ENCODE results near the gene FALEC.

The FALEC gene

GRCh38 chr1:150559656-150560010 lies 44.1 kb downstream of the FALEC start:
- Histone ChIP-seq H3K9me3 (ENCODE audit: control insufficient read depth in 2 of 2, low read length in 2 of 2) (no peaks in the 10 kb centered on the region), H3K36me3 (ENCODE audit: control insufficient read depth in 2 of 2, insufficient read depth in 2 of 2, low read length in 2 of 2) (peaks cover 10 to 13% of the 10 kb centered on the region in 2 donors), H3K9ac (ENCODE audit: low read length in 2 of 2) (peak overlapping the region; percentile 18 to 100), H3K27me3 (ENCODE audit: control insufficient read depth in 1 of 2, insufficient read depth in 2 of 2, low read length in 2 of 2) (no peaks in the 10 kb centered on the region), H3K4me3 (ENCODE audit: low read length in 2 of 2) (peak overlapping the region in 1 of 2 donors; percentile 80), H3K4me1 (ENCODE audit: control insufficient read depth, insufficient read depth, low read length) (peaks cover 62% of the 10 kb centered on the region), H3K27ac (ENCODE audit: low read length) (peak overlapping the region; percentile 100)

GRCh38 chr1:150560011-150560438 lies 44.5 kb downstream of the FALEC start:
- H3K9me3 ChIP-seq (ENCODE audit: control insufficient read depth in 2 of 2, low read length in 2 of 2): no peaks in the 10 kb centered on the region
- peak overlapping the region; percentile 99 to 100 for H3K9ac ChIP-seq (ENCODE audit: low read length in 2 of 2)

GRCh38 chr1:150560576-150561253 lies 45.2 kb downstream of the FALEC start:
- Histone ChIP-seq H3K4me3 (ENCODE audit: low read length in 2 of 2) (peak overlapping the region; percentile 72 to 80), H3K27me3 (ENCODE audit: control insufficient read depth in 1 of 2, insufficient read depth in 2 of 2, low read length in 2 of 2) (no peaks in the 10 kb centered on the region)

More at GRCh38 chr1:150560011-150560438, 44.5 kb downstream of the FALEC start:
- H3K36me3 ChIP-seq (ENCODE audit: control insufficient read depth in 2 of 2, insufficient read depth in 2 of 2, low read length in 2 of 2): peaks cover 8 to 13% of the 10 kb centered on the region in 2 donors
- H3K27ac ChIP-seq (ENCODE audit: low read length): peak overlapping the region; percentile 100
- peak overlapping the region; percentile 72 to 80 for H3K4me3 ChIP-seq (ENCODE audit: low read length in 2 of 2)
- H3K4me1 ChIP-seq (ENCODE audit: control insufficient read depth, insufficient read depth, low read length): peaks cover 66% of the 10 kb centered on the region
- H3K27me3 ChIP-seq (ENCODE audit: control insufficient read depth in 1 of 2, insufficient read depth in 2 of 2, low read length in 2 of 2): no peaks in the 10 kb centered on the region

GRCh38 chr1:150561254-150561973 lies 45.9 kb downstream of the FALEC start:
- Histone ChIP-seq H3K4me3 (ENCODE audit: low read length in 2 of 2) (peak overlapping the region; percentile 72 to 80), H3K36me3 (ENCODE audit: control insufficient read depth in 2 of 2, insufficient read depth in 2 of 2, low read length in 2 of 2) (peaks cover 0 to 2% of the 10 kb centered on the region in 2 donors), H3K4me1 (ENCODE audit: control insufficient read depth, insufficient read depth, low read length) (peaks cover 72% of the 10 kb centered on the region), H3K27me3 (ENCODE audit: control insufficient read depth in 1 of 2, insufficient read depth in 2 of 2, low read length in 2 of 2) (no peaks in the 10 kb centered on the region), H3K9me3 (ENCODE audit: control insufficient read depth in 2 of 2, low read length in 2 of 2) (no peaks in the 10 kb centered on the region), H3K9ac (ENCODE audit: low read length in 2 of 2) (peak overlapping the region; percentile 99 to 100), H3K27ac (ENCODE audit: low read length) (peak overlapping the region; percentile 100)

More at GRCh38 chr1:150560576-150561253, 45.2 kb downstream of the FALEC start:
- Histone ChIP-seq H3K9ac (ENCODE audit: low read length in 2 of 2) (peak overlapping the region; percentile 99 to 100), H3K4me1 (ENCODE audit: control insufficient read depth, insufficient read depth, low read length) (peaks cover 72% of the 10 kb centered on the region), H3K9me3 (ENCODE audit: control insufficient read depth in 2 of 2, low read length in 2 of 2) (no peaks in the 10 kb centered on the region), H3K27ac (ENCODE audit: low read length) (peak overlapping the region; percentile 100), H3K36me3 (ENCODE audit: control insufficient read depth in 2 of 2, insufficient read depth in 2 of 2, low read length in 2 of 2) (peaks cover 4 to 6% of the 10 kb centered on the region in 2 donors)

GRCh38 chr1:150561974-150562445 lies 46.5 kb downstream of the FALEC start:
- peaks cover 78% of the 10 kb centered on the region for H3K4me1 ChIP-seq (ENCODE audit: control insufficient read depth, insufficient read depth, low read length)

GRCh38 chr1:150562446-150563339 lies 47.1 kb downstream of the FALEC start:
- H3K4me1 ChIP-seq (ENCODE audit: control insufficient read depth, insufficient read depth, low read length): peaks cover 83% of the 10 kb centered on the region
- H3K27me3 ChIP-seq (ENCODE audit: control insufficient read depth in 1 of 2, insufficient read depth in 2 of 2, low read length in 2 of 2): no peaks in the 10 kb centered on the region
- peak overlapping the region; percentile 53 to 80 for H3K4me3 ChIP-seq (ENCODE audit: low read length in 2 of 2)

More at GRCh38 chr1:150561974-150562445, 46.5 kb downstream of the FALEC start:
- Histone ChIP-seq H3K27me3 (ENCODE audit: control insufficient read depth in 1 of 2, insufficient read depth in 2 of 2, low read length in 2 of 2) (no peaks in the 10 kb centered on the region), H3K9ac (ENCODE audit: low read length in 2 of 2) (peak overlapping the region; percentile 99 to 100), H3K27ac (ENCODE audit: low read length) (peak overlapping the region; percentile 100), H3K4me3 (ENCODE audit: low read length in 2 of 2) (peak overlapping the region; percentile 66 to 80), H3K36me3 (ENCODE audit: control insufficient read depth in 2 of 2, insufficient read depth in 2 of 2, low read length in 2 of 2) (peaks cover 0 to 2% of the 10 kb centered on the region in 2 donors), H3K9me3 (ENCODE audit: control insufficient read depth in 2 of 2, low read length in 2 of 2) (no peaks in the 10 kb centered on the region)

GRCh38 chr1:150563340-150564038 lies 47.9 kb downstream of the FALEC start:
- no peaks in the 10 kb centered on the region for H3K9me3 ChIP-seq (ENCODE audit: control insufficient read depth in 2 of 2, low read length in 2 of 2)
- peak overlapping the region; percentile 51 to 99 for H3K9ac ChIP-seq (ENCODE audit: low read length in 2 of 2)
- peaks cover 85% of the 10 kb centered on the region for H3K4me1 ChIP-seq (ENCODE audit: control insufficient read depth, insufficient read depth, low read length)
- no peaks in the 10 kb centered on the region for H3K27me3 ChIP-seq (ENCODE audit: control insufficient read depth in 1 of 2, insufficient read depth in 2 of 2, low read length in 2 of 2)
- H3K27ac ChIP-seq (ENCODE audit: low read length): peak overlapping the region; percentile 100
- H3K36me3 ChIP-seq (ENCODE audit: control insufficient read depth in 2 of 2, insufficient read depth in 2 of 2, low read length in 2 of 2): no peaks in the 10 kb centered on the region
- H3K4me3 ChIP-seq (ENCODE audit: low read length in 2 of 2): peak overlapping the region; percentile 18 to 80

More at GRCh38 chr1:150562446-150563339, 47.1 kb downstream of the FALEC start:
- Histone ChIP-seq H3K9me3 (ENCODE audit: control insufficient read depth in 2 of 2, low read length in 2 of 2) (no peaks in the 10 kb centered on the region), H3K36me3 (ENCODE audit: control insufficient read depth in 2 of 2, insufficient read depth in 2 of 2, low read length in 2 of 2) (no peaks in the 10 kb centered on the region), H3K9ac (ENCODE audit: low read length in 2 of 2) (peak overlapping the region; percentile 99 to 100), H3K27ac (ENCODE audit: low read length) (peak overlapping the region; percentile 100)

GRCh38 chr1:150564051-150564991 lies 48.8 kb downstream of the FALEC start:
- H3K4me3 ChIP-seq (ENCODE audit: low read length in 2 of 2): peak overlapping the region; percentile 0 to 35

More at GRCh38 chr1:150564051-150564991, 48.8 kb downstream of the FALEC start:
- H3K9me3 ChIP-seq (ENCODE audit: control insufficient read depth in 2 of 2, low read length in 2 of 2): no peaks in the 10 kb centered on the region
- no peaks in the 10 kb centered on the region for H3K36me3 ChIP-seq (ENCODE audit: control insufficient read depth in 2 of 2, insufficient read depth in 2 of 2, low read length in 2 of 2)
- H3K27ac ChIP-seq (ENCODE audit: low read length): peak overlapping the region; percentile 100
- H3K27me3 ChIP-seq (ENCODE audit: control insufficient read depth in 1 of 2, insufficient read depth in 2 of 2, low read length in 2 of 2): no peaks in the 10 kb centered on the region
- H3K4me1 ChIP-seq (ENCODE audit: control insufficient read depth, insufficient read depth, low read length): peaks cover 86% of the 10 kb centered on the region
- peak overlapping the region in 1 of 2 donors; percentile 99 for H3K9ac ChIP-seq (ENCODE audit: low read length in 2 of 2)

Measured in stomach smooth muscle (tissue), 2 donors.